ENCODE data around the gene GPX4. TPM values are rescaled to one million over a fixed set of nuclear protein-coding genes. Genes with fewer than 3 reads are reported as not detected.

The GPX4 gene
- total RNA-seq, 1 donor from 2014 or later = 289 TPM

GRCh38 chr19:1088416-1089010 lies 15.3 kb upstream of the GPX4 start:
- H3K27me3 Mint-ChIP-seq (ENCODE audit: insufficient read depth, low read depth) = peaks cover 2% of the 10 kb centered on the region
- peaks cover 9% of the 10 kb centered on the region for H3F3A ChIP-seq (ENCODE audit: low read depth)
- no peaks in the 10 kb centered on the region for H3K9me3 Mint-ChIP-seq
- H3K79me2 ChIP-seq (ENCODE audit: low read depth) = peaks cover 9% of the 10 kb centered on the region
- no peak overlapping the region for H3K27ac ChIP-seq
- H3K4me1 ChIP-seq = no peaks in the 10 kb centered on the region
- H3K4me3 ChIP-seq = no peak overlapping the region
- no peaks in the 10 kb centered on the region for H3K27me3 ChIP-seq
- no peaks in the 10 kb centered on the region for H3K9me3 ChIP-seq (ENCODE audit: low read depth)
- H4K20me1 ChIP-seq (ENCODE audit: low read depth) = peaks cover 9% of the 10 kb centered on the region
- no peak for TF ChIP-seq CTCF (IDR thresholded peaks at IDR 0.05)
- no peak for TF ChIP-seq EZH2 (IDR thresholded peaks at IDR 0.05)
- TF ChIP-seq EZH2phosphoT487 (IDR thresholded peaks at IDR 0.05) = no peak
- H3K27ac Mint-ChIP-seq = no peak overlapping the region
- H3K4me1 Mint-ChIP-seq = peaks cover 3% of the 10 kb centered on the region
- H2AFZ ChIP-seq (replicated peaks) = no peak overlapping the region
- H3K4me2 ChIP-seq = no peak overlapping the region
- H3K36me3 ChIP-seq = no peaks in the 10 kb centered on the region
- DNase-seq (ENCODE audit: low spot score) = no peak
- H3K9ac ChIP-seq = no peak overlapping the region
- peaks cover 7% of the 10 kb centered on the region for H3K36me3 Mint-ChIP-seq
- H3K4me3 Mint-ChIP-seq = no peak overlapping the region

GRCh38 chr19:1089126-1089771 lies 14.5 kb upstream of the GPX4 start:
- no peaks in the 10 kb centered on the region for H3K27me3 ChIP-seq
- H3K9me3 ChIP-seq (ENCODE audit: low read depth) = no peaks in the 10 kb centered on the region
- H3F3A ChIP-seq (ENCODE audit: low read depth) = peaks cover 9% of the 10 kb centered on the region
- H4K20me1 ChIP-seq (ENCODE audit: low read depth) = peaks cover 14% of the 10 kb centered on the region
- peaks cover 3% of the 10 kb centered on the region for H3K4me1 ChIP-seq
- Mint-ChIP-seq H3K27me3 (ENCODE audit: insufficient read depth, low read depth) (peaks cover 2% of the 10 kb centered on the region), H3K36me3 (peaks cover 7% of the 10 kb centered on the region), H3K27ac (no peak overlapping the region), H3K4me3 (no peak overlapping the region), H3K9me3 (no peaks in the 10 kb centered on the region), H3K4me1 (peaks cover 7% of the 10 kb centered on the region)
- no peaks in the 10 kb centered on the region for H3K36me3 ChIP-seq
- TF ChIP-seq EZH2 (IDR thresholded peaks at IDR 0.05) = no peak
- TF ChIP-seq EZH2phosphoT487 (IDR thresholded peaks at IDR 0.05) = no peak
- TF ChIP-seq CTCF (IDR thresholded peaks at IDR 0.05) = no peak
- H3K79me2 ChIP-seq (ENCODE audit: low read depth) = peaks cover 17% of the 10 kb centered on the region
- H3K4me2 ChIP-seq = no peak overlapping the region
- DNase-seq (ENCODE audit: low spot score) = no peak
- no peak overlapping the region for H3K27ac ChIP-seq
- no peak overlapping the region for H2AFZ ChIP-seq (replicated peaks)
- no peak overlapping the region for H3K4me3 ChIP-seq
- no peak overlapping the region for H3K9ac ChIP-seq

GRCh38 chr19:1089891-1090290 lies 13.9 kb upstream of the GPX4 start:
- no peak overlapping the region for H3K27ac ChIP-seq
- no peak overlapping the region for H3K27ac Mint-ChIP-seq
- no peaks in the 10 kb centered on the region for H3K27me3 ChIP-seq
- no peaks in the 10 kb centered on the region for H3K36me3 ChIP-seq
- no peak for DNase-seq (ENCODE audit: low spot score)
- peaks cover 23% of the 10 kb centered on the region for H3K79me2 ChIP-seq (ENCODE audit: low read depth)
- peaks cover 20% of the 10 kb centered on the region for H4K20me1 ChIP-seq (ENCODE audit: low read depth)
- peaks cover 2% of the 10 kb centered on the region for H3K27me3 Mint-ChIP-seq (ENCODE audit: insufficient read depth, low read depth)
- H3F3A ChIP-seq (ENCODE audit: low read depth) = peaks cover 8% of the 10 kb centered on the region
- no peak overlapping the region for H3K9ac ChIP-seq
- H3K9me3 ChIP-seq (ENCODE audit: low read depth) = no peaks in the 10 kb centered on the region
- no peak overlapping the region for H3K4me2 ChIP-seq
- H3K36me3 Mint-ChIP-seq = peaks cover 6% of the 10 kb centered on the region
- peaks cover 7% of the 10 kb centered on the region for H3K4me1 Mint-ChIP-seq
- no peak overlapping the region for H2AFZ ChIP-seq (replicated peaks)
- no peak overlapping the region for H3K4me3 Mint-ChIP-seq
- H3K4me3 ChIP-seq = no peak overlapping the region
- peaks cover 4% of the 10 kb centered on the region for H3K4me1 ChIP-seq
- no peaks in the 10 kb centered on the region for H3K9me3 Mint-ChIP-seq
- TF ChIP-seq CTCF (IDR thresholded peaks at IDR 0.05) (no peak), EZH2 (IDR thresholded peaks at IDR 0.05) (no peak), EZH2phosphoT487 (IDR thresholded peaks at IDR 0.05) (no peak)

All from neural progenitor cell (in vitro differentiated cells).